BJ (cell line): ENCODE measurements around the gene GPR137. TPM values are rescaled to one million over a fixed set of nuclear protein-coding genes. Genes with fewer than 3 reads are reported as not detected.

Source experiments
- CTCF ChIA-PET: fragments of 350-600 bp; formaldehyde crosslinking; extraction: SDS; loops from one replicate; lab custom pipeline; 2021; ENCODE audit warnings: antibody characterized with exemption, inconsistent platforms; lab: Yijun Ruan, JAX
- POLR2A ChIA-PET: fragments of 300-600 bp; sonication (Branson Sonifier 250); formaldehyde crosslinking; extraction: SDS; loops from one replicate; lab custom pipeline; 2021; ENCODE audit warnings: antibody characterized with exemption; lab: Charles Lee
- DNase-seq: peaks from one replicate; pipeline ENCODE4 v3.0.0-alpha.2; 2011; ENCODE audit warnings: low read depth
- H3K27me3 ChIP-seq: 2 replicates; pipeline ENCODE4 v1.6.0; 2011; ENCODE audit warnings: low read length; ENCODE audit not compliant: control insufficient read depth, insufficient read depth
- H3K36me3 ChIP-seq: 2 replicates; pipeline ENCODE4 v1.5.1; 2011; ENCODE audit warnings: low read length; ENCODE audit not compliant: control insufficient read depth, insufficient read depth
- H3K4me3 ChIP-seq: 2 replicates; pipeline ENCODE4 v1.5.1; 2011; ENCODE audit warnings: low read depth, mild to moderate bottlenecking, control low read depth, low read length
- polyA plus RNA-seq: library from polyadenylated mRNA; depleted of rRNA; stranded (reverse); fragments of >200 nt; gene quantifications from 2 replicates; pipeline ENCODE4 v1.2.3, GENCODE V29; 2011
- TF ChIP-seq, protein P1 (sequence below): IDR thresholded peaks from 2 replicates; pipeline ENCODE4 v1.5.1; 2011; ENCODE audit warnings: low read depth, mild to moderate bottlenecking, control low read depth, inconsistent platforms, low read length, moderate library complexity; ENCODE audit not compliant: insufficient read depth

The GPR137 gene
- polyA plus RNA-seq, 1 experiment = 33.7 TPM

DNA sequence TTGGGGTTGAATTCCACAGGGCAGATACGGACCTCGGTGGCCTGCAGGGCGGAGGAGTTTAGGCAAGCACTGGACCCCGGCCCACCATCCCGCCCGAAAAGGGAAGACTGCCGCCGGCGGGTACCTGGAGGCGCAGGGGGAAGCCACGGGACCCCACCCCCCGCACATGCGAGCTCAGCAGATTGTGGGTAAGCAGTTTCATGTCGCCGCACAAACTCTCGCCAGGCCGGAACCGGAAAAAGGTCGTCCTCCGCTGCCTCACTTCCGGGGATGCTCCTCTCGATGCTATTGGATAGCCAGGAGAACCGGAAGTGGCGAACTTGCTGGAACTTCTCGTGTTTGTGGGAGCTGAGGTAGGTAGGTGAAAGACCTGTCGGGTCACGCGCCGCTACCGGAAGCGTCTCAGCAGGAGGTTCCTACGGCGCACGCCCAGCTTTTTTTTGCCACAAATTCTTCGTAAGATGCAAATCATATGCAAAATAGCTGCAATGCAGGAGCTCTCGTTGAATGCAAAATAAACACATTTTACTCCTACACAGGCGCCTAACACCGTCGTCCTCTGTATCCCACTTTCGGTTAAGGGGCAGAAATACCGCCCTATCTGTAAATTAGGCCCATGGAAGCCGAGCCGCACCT is 31.8 kb downstream of the GPR137 start, which contains the start of gene TRMT112:
TSS of gene TRMT112 (minus strand) at position 235 of the 636 bp plus-strand sequence. CDS start at position 202, 33 bp downstream.
- ChIA-PET POLR2A (interaction anchor here (0.6 to 1.1 kb wide), 5 partner anchors 12 to 1666 kb away, joined by 3 to 6 read pairs (median 3); partner anchors contain the start of genes ESRRA, FKBP2, NUDT22 and TRPT1), CTCF (interaction anchor here (1.2 to 6.3 kb wide), 10 partner anchors 11 to 113 kb away, joined by 3 to 41 read pairs (median 6); partner anchors contain the start of genes ESRRA, NUDT22 and TRPT1)
- TF ChIP-seq, protein P1, sequence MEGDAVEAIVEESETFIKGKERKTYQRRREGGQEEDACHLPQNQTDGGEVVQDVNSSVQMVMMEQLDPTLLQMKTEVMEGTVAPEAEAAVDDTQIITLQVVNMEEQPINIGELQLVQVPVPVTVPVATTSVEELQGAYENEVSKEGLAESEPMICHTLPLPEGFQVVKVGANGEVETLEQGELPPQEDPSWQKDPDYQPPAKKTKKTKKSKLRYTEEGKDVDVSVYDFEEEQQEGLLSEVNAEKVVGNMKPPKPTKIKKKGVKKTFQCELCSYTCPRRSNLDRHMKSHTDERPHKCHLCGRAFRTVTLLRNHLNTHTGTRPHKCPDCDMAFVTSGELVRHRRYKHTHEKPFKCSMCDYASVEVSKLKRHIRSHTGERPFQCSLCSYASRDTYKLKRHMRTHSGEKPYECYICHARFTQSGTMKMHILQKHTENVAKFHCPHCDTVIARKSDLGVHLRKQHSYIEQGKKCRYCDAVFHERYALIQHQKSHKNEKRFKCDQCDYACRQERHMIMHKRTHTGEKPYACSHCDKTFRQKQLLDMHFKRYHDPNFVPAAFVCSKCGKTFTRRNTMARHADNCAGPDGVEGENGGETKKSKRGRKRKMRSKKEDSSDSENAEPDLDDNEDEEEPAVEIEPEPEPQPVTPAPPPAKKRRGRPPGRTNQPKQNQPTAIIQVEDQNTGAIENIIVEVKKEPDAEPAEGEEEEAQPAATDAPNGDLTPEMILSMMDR = no peak
- Histone ChIP-seq H3K36me3 (peaks cover 17% of the 10 kb centered on the region), H3K4me3 (peak within 1 kb of the TSS; percentile 98), H3K27me3 (no peaks in the 10 kb centered on the region)
- peak; percentile 86 for DNase-seq

DNA sequence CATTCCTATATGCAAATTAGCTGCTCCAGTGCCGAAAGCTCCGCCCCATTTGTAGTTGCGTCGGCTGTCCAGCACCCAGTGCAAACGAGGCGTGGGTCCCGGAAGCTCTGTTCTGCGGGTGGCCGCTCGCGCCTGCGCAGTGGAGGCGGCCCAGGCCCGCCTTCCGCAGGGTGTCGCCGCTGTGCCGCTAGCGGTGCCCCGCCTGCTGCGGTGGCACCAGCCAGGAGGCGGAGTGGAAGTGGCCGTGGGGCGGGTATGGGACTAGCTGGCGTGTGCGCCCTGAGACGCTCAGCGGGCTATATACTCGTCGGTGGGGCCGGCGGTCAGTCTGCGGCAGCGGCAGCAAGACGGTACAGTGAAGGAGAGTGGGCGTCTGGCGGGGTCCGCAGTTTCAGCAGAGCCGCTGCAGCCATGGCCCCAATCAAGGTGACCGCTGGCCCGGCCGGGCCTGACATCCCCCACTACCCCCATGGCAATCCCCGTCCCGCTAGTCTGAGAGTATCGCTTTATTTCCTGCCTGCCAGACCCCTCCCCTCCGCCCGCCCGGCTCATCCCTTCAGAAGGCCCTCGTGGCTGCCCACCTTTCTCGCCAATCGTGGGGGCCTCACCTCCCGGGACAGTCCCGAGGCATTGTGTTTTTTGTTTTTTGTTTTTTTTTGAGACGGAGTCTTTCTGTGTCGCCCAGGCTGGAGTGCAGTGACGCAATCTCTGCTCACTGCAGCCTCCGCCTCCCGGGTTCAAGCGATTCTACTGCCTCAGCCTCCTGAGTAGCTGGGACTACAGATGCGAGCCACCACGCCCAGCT is 32.5 kb downstream of the GPR137 start, which contains the start of gene PRDX5:
TSS of gene PRDX5 (plus strand) at position 161 of the 805 bp plus-strand sequence. CDS start at position 256, 95 bp downstream.
- TF ChIP-seq, protein P1 = peak; percentile 27; the same call in 1 of the 2 replicates
- Histone ChIP-seq H3K4me3 (peak within 1 kb of the TSS; percentile 98), H3K27me3 (no peaks in the 10 kb centered on the region), H3K36me3 (peaks cover 22% of the 10 kb centered on the region)
- peak; percentile 79 for DNase-seq
- ChIA-PET POLR2A (interaction anchor here (0.6 to 1.1 kb wide), 5 partner anchors 13 to 1666 kb away, joined by 3 to 6 read pairs (median 3); partner anchors contain the start of genes ESRRA, FKBP2, NUDT22 and TRPT1), CTCF (interaction anchor here (1.2 to 6.3 kb wide), 9 partner anchors 12 to 114 kb away, joined by 3 to 41 read pairs (median 6); partner anchors contain the start of genes ESRRA, NUDT22 and TRPT1)

DNA sequence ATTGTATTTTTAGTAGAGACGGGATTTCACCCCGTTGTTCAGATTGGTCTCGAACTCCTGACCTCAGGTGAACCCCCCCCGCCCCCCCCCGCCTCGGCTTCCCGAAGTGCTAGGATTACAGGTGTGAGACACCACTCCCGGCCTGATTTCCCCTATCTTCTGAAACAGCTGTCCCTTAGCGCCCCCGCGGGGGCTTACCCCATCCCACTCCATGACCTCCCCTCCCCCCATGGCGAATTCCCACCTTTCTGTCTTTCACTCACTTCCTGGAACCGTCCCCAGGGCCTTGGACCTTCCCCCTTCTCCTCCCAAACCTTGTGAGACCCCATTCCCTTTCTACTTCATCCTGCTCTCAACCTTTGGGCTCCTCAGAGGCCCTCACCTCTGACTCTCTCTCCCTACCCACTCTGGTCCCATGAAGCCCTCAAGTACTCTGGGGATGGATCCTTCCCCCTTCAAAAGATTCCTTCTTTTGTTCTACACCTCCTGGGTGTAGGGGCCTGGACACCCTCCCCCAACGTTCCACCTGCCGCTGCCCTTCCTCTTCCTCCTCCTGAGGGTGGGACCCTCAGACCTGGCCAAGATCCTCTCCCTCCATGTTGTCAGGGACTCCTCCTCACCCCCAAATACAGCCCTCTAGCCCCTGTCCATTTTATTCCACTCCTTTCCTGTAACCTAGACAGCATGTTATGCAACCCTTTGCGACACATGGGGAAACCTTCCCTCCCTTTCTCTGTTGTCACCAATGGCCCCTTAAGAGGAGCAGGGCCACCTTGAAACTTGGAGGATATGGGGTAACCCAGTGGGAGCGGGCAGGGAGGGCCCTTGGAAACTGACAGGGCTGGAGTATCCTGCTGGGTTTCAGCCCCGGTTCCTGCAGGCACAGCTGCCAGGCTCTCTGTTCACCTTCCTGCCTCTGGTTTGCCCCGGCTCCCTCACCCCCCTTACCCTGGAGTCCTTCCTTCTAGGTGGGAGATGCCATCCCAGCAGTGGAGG is 33.4 kb downstream of the GPR137 start:
- DNase-seq = no peak
- Histone ChIP-seq H3K4me3 (peak overlapping the region; percentile 98), H3K36me3 (peaks cover 22% of the 10 kb centered on the region), H3K27me3 (no peaks in the 10 kb centered on the region)
- POLR2A ChIA-PET = no interaction called here
- CTCF ChIA-PET = interaction anchor here (1.3 to 2.7 kb wide), 5 partner anchors 13 to 115 kb away, joined by 3 to 20 read pairs (median 5); partner anchors contain the start of gene ESRRA
- TF ChIP-seq, protein P1 = no peak

GRCh38 chr11:64320556-64320955 is 34.9 kb downstream of the GPR137 start:
- POLR2A ChIA-PET = no interaction called here
- DNase-seq = no peak
- Histone ChIP-seq H3K36me3 (peaks cover 16% of the 10 kb centered on the region), H3K27me3 (no peaks in the 10 kb centered on the region), H3K4me3 (no peak overlapping the region)
- CTCF ChIA-PET = interaction anchor here (1.3 kb wide), 2 partner anchors 16 to 20 kb away, joined by 3 to 5 read pairs; partner anchors contain the start of gene ESRRA
- TF ChIP-seq, protein P1 = no peak
